ENCODE measurements around the gene POFUT1. TPM values are rescaled to one million over a fixed set of nuclear protein-coding genes. Genes with fewer than 3 reads are reported as not detected.

POFUT1 gene
- total and polyA plus RNA-seq, 2 donors (not counting 3 experiments of a cell fraction or from before 2014, with no cell fraction given), result 29.0 to 51.4 TPM

DNA sequence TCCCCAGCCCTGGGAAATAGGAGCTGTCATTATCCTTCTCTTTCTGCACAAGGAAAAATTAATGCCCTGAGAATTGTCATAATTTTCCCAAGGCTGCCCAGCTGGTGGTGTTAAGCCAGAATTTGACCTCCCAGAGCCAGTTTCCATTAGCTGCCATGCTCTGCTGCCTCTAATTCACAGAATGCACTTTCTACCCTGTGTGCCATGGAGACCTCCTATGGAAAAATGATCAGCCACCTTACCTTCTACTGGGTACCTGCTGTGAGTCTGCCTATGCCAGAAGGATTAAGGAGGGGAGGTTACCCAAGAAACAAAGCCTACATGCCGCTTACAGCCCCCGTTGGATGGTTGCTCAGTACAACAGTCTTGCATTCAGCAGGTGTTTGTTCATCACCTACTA lies 29.1 kb downstream of the POFUT1 start:
- H2AFZ ChIP-seq (ENCODE audit: low read depth, low read length), result no peak overlapping the region
- CTCF ChIA-PET, result interaction anchor here (1.3 kb wide), 1 partner anchor 20 kb away, joined by 4 read pairs; no protein-coding TSS in a partner anchor
- POLR2A ChIA-PET, result no interaction called here
- H3K9me1 ChIP-seq (replicated peaks; ENCODE audit: control insufficient read depth, extremely low read depth, insufficient read depth, low read length), result no peaks in the 10 kb centered on the region
- no peak overlapping the region for H3K4me3 ChIP-seq (replicated peaks in 1 of 3; ENCODE audit: insufficient read depth in 1 of 3, low read depth in 1 of 3, low read length in 3 of 3)
- intact Hi-C loops (cut with micrococcal nuclease), result no loop called here
- no TSS peak for BruUV-seq (replicated peaks)
- no peak overlapping the region for H3K4me2 ChIP-seq (ENCODE audit: insufficient read depth, low read length)
- dilution Hi-C loops (cut with MboI; ENCODE audit: extremely low pct_ligation_motif_present, low sequenced_read_pairs), result no loop called here
- H3K27me3 ChIP-seq (ENCODE audit: control insufficient read depth in 2 of 2, insufficient read depth in 2 of 2, low read length in 2 of 2), result no peaks in the 10 kb centered on the region
- no peaks in the 10 kb centered on the region for H3K4me1 ChIP-seq (ENCODE audit: control insufficient read depth, extremely low read depth, insufficient read depth, low read length)
- H3K9me3 ChIP-seq (replicated peaks; ENCODE audit: control insufficient read depth, insufficient read depth, low read length), result no peaks in the 10 kb centered on the region
- DNase-seq (ENCODE audit: low read depth, low spot score), result no peak
- no peak for TF ChIP-seq POLR2AphosphoS5 (IDR thresholded peaks at IDR 0.05; ENCODE audit: insufficient read depth, low read depth, low read length)
- no peak for TF ChIP-seq POLR2A (IDR thresholded peaks at IDR 0.05; ENCODE audit: low read depth, low read length)
- no peak for TF ChIP-seq FOS (IDR thresholded peaks at IDR 0.05; ENCODE audit: borderline replicate concordance, insufficient read depth, low read length)
- TF ChIP-seq, protein P1, sequence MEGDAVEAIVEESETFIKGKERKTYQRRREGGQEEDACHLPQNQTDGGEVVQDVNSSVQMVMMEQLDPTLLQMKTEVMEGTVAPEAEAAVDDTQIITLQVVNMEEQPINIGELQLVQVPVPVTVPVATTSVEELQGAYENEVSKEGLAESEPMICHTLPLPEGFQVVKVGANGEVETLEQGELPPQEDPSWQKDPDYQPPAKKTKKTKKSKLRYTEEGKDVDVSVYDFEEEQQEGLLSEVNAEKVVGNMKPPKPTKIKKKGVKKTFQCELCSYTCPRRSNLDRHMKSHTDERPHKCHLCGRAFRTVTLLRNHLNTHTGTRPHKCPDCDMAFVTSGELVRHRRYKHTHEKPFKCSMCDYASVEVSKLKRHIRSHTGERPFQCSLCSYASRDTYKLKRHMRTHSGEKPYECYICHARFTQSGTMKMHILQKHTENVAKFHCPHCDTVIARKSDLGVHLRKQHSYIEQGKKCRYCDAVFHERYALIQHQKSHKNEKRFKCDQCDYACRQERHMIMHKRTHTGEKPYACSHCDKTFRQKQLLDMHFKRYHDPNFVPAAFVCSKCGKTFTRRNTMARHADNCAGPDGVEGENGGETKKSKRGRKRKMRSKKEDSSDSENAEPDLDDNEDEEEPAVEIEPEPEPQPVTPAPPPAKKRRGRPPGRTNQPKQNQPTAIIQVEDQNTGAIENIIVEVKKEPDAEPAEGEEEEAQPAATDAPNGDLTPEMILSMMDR (IDR thresholded peaks at IDR 0.05; ENCODE audit: extremely low read depth in 1 of 2, insufficient read depth in 1 of 2, low read depth in 1 of 2, low read length in 2 of 2), result no peak
- no peak for TF ChIP-seq EZH2 (IDR thresholded peaks at IDR 0.05; ENCODE audit: borderline replicate concordance, low read depth, low read length, severe bottlenecking)
- no peak for TF ChIP-seq MYC (IDR thresholded peaks at IDR 0.05; ENCODE audit: low read depth, low read length)
- TF ChIP-seq, protein P2, sequence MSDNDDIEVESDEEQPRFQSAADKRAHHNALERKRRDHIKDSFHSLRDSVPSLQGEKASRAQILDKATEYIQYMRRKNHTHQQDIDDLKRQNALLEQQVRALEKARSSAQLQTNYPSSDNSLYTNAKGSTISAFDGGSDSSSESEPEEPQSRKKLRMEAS (IDR thresholded peaks at IDR 0.05; ENCODE audit: insufficient read depth, insufficient read length), result no peak
- no peak for TF ChIP-seq JUN (IDR thresholded peaks at IDR 0.05; ENCODE audit: borderline replicate concordance, insufficient read depth, insufficient read length, low read depth)
- TF ChIP-seq GATA2 (IDR thresholded peaks at IDR 0.05; ENCODE audit: insufficient read depth, insufficient read length, low read depth, low read length), result no peak
- no peaks in the 10 kb centered on the region for H4K20me1 ChIP-seq (replicated peaks; ENCODE audit: control insufficient read depth, extremely low read depth, insufficient read depth, low read length)
- peaks cover 9 to 32% of the 10 kb centered on the region in 2 experiments for H3K36me3 ChIP-seq (ENCODE audit: control insufficient read depth in 2 of 2, extremely low read depth in 1 of 2, insufficient read depth in 2 of 2, low read length in 2 of 2)
- no peaks in the 10 kb centered on the region for H3K79me2 ChIP-seq (ENCODE audit: control insufficient read depth, insufficient read depth, low read length)
- FAIRE-seq, result no peak
- H3K9ac ChIP-seq (replicated peaks; ENCODE audit: extremely low read depth, insufficient read depth, low read length), result no peak overlapping the region
- no peak overlapping the region for H3K27ac ChIP-seq (ENCODE audit: insufficient read depth, low read depth, low read length)
